ELR (cell line): Measurements from ENCODE around the gene PMS2.
"Not testable (repeated sequence)": the region's sequence is repeated elsewhere in the genome, so short reads cannot be mapped to it uniquely, and the experiment has no call there.

Experiments
- DNase-seq: peaks from one replicate; pipeline ENCODE4 v3.0.0-alpha.2; 2015; ENCODE audit warnings: low read depth

PMS2 gene

GRCh38 chr7:6008668-6009611, at the start of gene PMS2, which contains the start of gene AIMP2:
Gene PMS2 (minus strand): TSS chr7:6009049. CDS start chr7:6009019, 30 bp downstream.
Gene AIMP2 (plus strand): TSS chr7:6009272. CDS start chr7:6009364, 92 bp downstream.
- DNase-seq: peak; percentile 100

GRCh38 chr7:6057316-6058129, 48.7 kb upstream of the PMS2 start:
- DNase-seq: no peak

GRCh38 chr7:6056616-6057015, 47.8 kb upstream of the PMS2 start:
- DNase-seq: no peak

GRCh38 chr7:6051185-6051584, 42.3 kb upstream of the PMS2 start:
- DNase-seq: not testable (repeated sequence)

- DNase-seq: no peak
Observed at GRCh38 chr7:6049780-6050179, 40.9 kb upstream of the PMS2 start.

- no peak for DNase-seq
Observed at GRCh38 chr7:6035686-6036085, 26.8 kb upstream of the PMS2 start.

- DNase-seq: no peak
Observed at GRCh38 chr7:6035165-6035564, 26.3 kb upstream of the PMS2 start.

GRCh38 chr7:6032641-6033040, 23.8 kb upstream of the PMS2 start:
- DNase-seq: no peak

- DNase-seq: no peak
Observed at GRCh38 chr7:6032167-6032566, 23.3 kb upstream of the PMS2 start.

- no peak for DNase-seq
Observed at GRCh38 chr7:6031567-6031966, 22.7 kb upstream of the PMS2 start.

GRCh38 chr7:6030988-6031387, 22.1 kb upstream of the PMS2 start, which contains the start of gene ANKRD61:
Gene ANKRD61 (plus strand): TSS chr7:6031376. CDS start chr7:6031376, 0 bp downstream.
- DNase-seq: no peak

GRCh38 chr7:6028563-6028962, 19.7 kb upstream of the PMS2 start:
- no peak for DNase-seq

GRCh38 chr7:6027806-6028365, 19.0 kb upstream of the PMS2 start:
- no peak for DNase-seq

GRCh38 chr7:6026820-6027311, 18.0 kb upstream of the PMS2 start:
- no peak for DNase-seq

- peak; percentile 71 for DNase-seq
Observed at GRCh38 chr7:6026011-6026819, 17.4 kb upstream of the PMS2 start.

GRCh38 chr7:6023974-6024435, 15.2 kb upstream of the PMS2 start:
- no peak for DNase-seq

GRCh38 chr7:6022707-6023106, 13.9 kb upstream of the PMS2 start:
- no peak for DNase-seq

GRCh38 chr7:6020371-6021286, 11.8 kb upstream of the PMS2 start:
- no peak for DNase-seq

GRCh38 chr7:6016653-6016966, 7.8 kb upstream of the PMS2 start:
- DNase-seq: no peak

GRCh38 chr7:6015917-6016652, 7.2 kb upstream of the PMS2 start:
- DNase-seq: no peak
